Activated CD4-positive, alpha-beta T cell treated with anti-CD3 and anti-CD28 coated beads, Interleukin-2, amount 10 ng/mL, durations not matched to agents 7 days and 5 days (primary cell): ENCODE data around the gene SPP1. TPM values are rescaled to one million over a fixed set of nuclear protein-coding genes. Genes with fewer than 3 reads are reported as not detected.
"Not testable (repeated sequence)": the region's sequence is repeated elsewhere in the genome, so short reads cannot be mapped to it uniquely, and the experiment has no call there.

Experiments used
- CTCF ChIA-PET: fragments of 350-600 bp; sonication (Branson Sonifier 250); formaldehyde crosslinking; loops from one replicate; lab custom pipeline; 2021; ENCODE audit warnings: antibody characterized with exemption; lab: Charles Lee
- POLR2A ChIA-PET: fragments of 350-600 bp; sonication (Branson Sonifier 250); formaldehyde crosslinking; loops from one replicate; lab custom pipeline; 2021; ENCODE audit warnings: antibody characterized with exemption; lab: Charles Lee
- DNase-seq: peaks from one replicate; pipeline ENCODE4 v3.0.0-alpha.2; 2020
- H3K27ac Mint-ChIP-seq: one replicate; pipeline ENCODE4 v1.8.0; 2021; ENCODE audit warnings: mild to moderate bottlenecking, moderate library complexity, mixed read lengths
- H3K27me3 Mint-ChIP-seq: one replicate; pipeline ENCODE4 v1.8.0; 2021; ENCODE audit warnings: mixed read lengths
- H3K36me3 Mint-ChIP-seq: one replicate; pipeline ENCODE4 v1.8.0; 2021; ENCODE audit warnings: low read depth, mixed read lengths
- H3K4me1 Mint-ChIP-seq: one replicate; pipeline ENCODE4 v1.8.0; 2021; ENCODE audit warnings: mixed read lengths
- H3K4me3 Mint-ChIP-seq: one replicate; pipeline ENCODE4 v1.8.0; 2021; ENCODE audit warnings: mild to moderate bottlenecking, moderate library complexity, mixed read lengths
- H3K9me3 Mint-ChIP-seq: one replicate; pipeline ENCODE4 v1.8.0; 2021; ENCODE audit warnings: mixed read lengths
- total RNA-seq, 2 experiments: library from RNA; stranded (reverse); gene quantifications; one replicate each; pipeline ENCODE4 v1.2.3, GENCODE V29; 2021

The SPP1 gene
- total RNA-seq, 2 experiments from 2014 or later: 0.17 to 0.79 TPM

DNA sequence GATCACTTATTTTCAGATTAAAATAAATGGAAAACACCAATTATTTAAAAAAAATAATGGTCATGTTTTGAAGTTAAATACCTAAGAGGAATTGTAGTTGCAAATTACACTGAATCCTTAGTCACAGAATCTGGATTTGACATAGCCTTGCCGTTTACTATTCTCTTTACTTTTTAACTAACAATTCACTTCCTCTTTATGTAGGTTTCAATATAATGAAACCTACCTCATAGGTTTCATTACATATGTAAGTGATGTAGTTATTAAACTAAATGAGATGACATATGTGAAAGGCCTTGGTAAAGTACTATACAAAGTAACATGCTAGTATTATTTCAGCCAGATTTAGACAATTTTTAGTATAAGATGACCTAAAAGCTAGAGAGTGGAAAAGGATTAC lies 6.5 kb downstream of the SPP1 start:
- H3K27ac Mint-ChIP-seq: no peak overlapping the region
- H3K4me3 Mint-ChIP-seq: no peak overlapping the region
- no peaks in the 10 kb centered on the region for H3K9me3 Mint-ChIP-seq
- ChIA-PET CTCF (interaction anchor here (1.3 kb wide), 1 partner anchor 8 kb away, joined by 6 read pairs; no protein-coding TSS in a partner anchor), POLR2A (no interaction called here)
- no peak for DNase-seq
- peaks cover 32% of the 10 kb centered on the region for H3K27me3 Mint-ChIP-seq
- no peaks in the 10 kb centered on the region for H3K36me3 Mint-ChIP-seq
- no peaks in the 10 kb centered on the region for H3K4me1 Mint-ChIP-seq

DNA sequence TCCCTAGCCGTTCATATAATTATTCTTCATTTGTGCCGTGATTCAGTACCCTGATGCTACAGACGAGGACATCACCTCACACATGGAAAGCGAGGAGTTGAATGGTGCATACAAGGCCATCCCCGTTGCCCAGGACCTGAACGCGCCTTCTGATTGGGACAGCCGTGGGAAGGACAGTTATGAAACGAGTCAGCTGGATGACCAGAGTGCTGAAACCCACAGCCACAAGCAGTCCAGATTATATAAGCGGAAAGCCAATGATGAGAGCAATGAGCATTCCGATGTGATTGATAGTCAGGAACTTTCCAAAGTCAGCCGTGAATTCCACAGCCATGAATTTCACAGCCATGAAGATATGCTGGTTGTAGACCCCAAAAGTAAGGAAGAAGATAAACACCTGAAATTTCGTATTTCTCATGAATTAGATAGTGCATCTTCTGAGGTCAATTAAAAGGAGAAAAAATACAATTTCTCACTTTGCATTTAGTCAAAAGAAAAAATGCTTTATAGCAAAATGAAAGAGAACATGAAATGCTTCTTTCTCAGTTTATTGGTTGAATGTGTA lies 7.0 kb downstream of the SPP1 start:
- no peaks in the 10 kb centered on the region for H3K4me1 Mint-ChIP-seq
- H3K9me3 Mint-ChIP-seq: no peaks in the 10 kb centered on the region
- no peak overlapping the region for H3K27ac Mint-ChIP-seq
- H3K4me3 Mint-ChIP-seq: no peak overlapping the region
- H3K36me3 Mint-ChIP-seq: no peaks in the 10 kb centered on the region
- ChIA-PET CTCF (interaction anchor here (1.3 kb wide), 1 partner anchor 9 kb away, joined by 6 read pairs; no protein-coding TSS in a partner anchor), POLR2A (no interaction called here)
- H3K27me3 Mint-ChIP-seq: peaks cover 32% of the 10 kb centered on the region
- DNase-seq: no peak

DNA sequence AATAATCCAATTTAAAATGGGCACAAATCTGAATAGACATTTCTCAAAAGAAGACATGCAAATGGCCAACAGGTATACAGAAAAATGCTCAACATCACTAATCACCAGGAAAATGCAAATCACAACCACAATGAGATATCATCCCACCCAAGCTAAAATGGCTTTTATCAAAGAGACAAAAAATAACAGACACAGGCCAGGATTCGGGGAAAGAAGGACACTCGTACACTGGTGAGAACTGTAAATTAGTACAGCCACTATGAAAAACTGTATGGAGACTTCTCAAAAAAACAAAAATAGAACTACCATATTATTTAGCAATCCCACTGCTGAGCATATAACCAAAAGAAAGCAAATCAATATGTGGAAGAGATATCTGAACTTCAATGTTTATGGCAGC lies 8.5 kb downstream of the SPP1 start:
- H3K4me3 Mint-ChIP-seq: no peak overlapping the region
- ChIA-PET CTCF (no interaction called here), POLR2A (no interaction called here)
- no peak for DNase-seq
- peaks cover 27% of the 10 kb centered on the region for H3K27me3 Mint-ChIP-seq
- no peaks in the 10 kb centered on the region for H3K4me1 Mint-ChIP-seq
- H3K36me3 Mint-ChIP-seq: no peaks in the 10 kb centered on the region
- H3K27ac Mint-ChIP-seq: no peak overlapping the region
- no peaks in the 10 kb centered on the region for H3K9me3 Mint-ChIP-seq

DNA sequence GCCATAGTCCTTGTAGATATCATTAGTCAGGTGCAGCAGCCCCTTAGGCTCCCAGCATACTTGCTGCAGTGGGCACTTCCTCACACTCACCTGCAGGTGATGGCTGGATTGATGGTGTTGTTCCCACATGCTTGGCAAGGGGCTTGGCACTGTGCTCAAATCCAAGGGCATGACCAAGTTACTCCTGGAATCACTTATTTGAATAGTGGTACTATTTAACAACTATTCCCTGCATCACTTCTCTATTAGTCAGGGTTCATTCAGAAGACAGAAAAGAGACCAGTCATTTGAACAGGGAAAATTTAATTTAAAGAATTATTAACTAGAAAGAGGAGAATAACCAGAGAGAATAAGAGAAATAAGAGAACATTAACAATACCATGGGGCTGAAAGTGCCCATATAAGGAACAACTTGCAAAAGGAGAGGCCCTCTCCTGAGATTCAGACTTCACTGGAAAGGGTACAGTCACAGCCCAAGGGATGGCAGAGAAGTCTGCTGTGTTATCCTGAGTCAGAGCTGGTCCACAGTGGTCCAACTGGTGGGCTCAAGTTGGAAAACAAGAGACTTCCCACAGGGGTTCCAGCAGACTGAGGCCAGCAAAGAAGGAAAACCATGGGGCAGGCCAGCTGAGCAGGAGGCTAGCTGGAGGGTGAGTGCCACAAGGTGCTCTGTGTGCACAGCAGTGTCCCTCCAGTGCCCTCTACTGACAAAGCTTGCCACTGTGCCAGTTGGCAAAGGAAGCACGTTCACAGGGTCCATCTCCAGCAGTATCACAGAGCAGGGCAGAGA lies 9.8 kb downstream of the SPP1 start:
- peak; percentile 59 for DNase-seq
- Mint-ChIP-seq H3K4me1 (peaks cover 3% of the 10 kb centered on the region), H3K4me3 (no peak overlapping the region), H3K36me3 (no peaks in the 10 kb centered on the region), H3K27ac (no peak overlapping the region), H3K27me3 (peaks cover 25% of the 10 kb centered on the region), H3K9me3 (no peaks in the 10 kb centered on the region)
- ChIA-PET POLR2A (no interaction called here), CTCF (interaction anchor here (0.5 to 1.5 kb wide), 2 partner anchors 12 to 35 kb away, joined by 3 read pairs; no protein-coding TSS in a partner anchor)

DNA sequence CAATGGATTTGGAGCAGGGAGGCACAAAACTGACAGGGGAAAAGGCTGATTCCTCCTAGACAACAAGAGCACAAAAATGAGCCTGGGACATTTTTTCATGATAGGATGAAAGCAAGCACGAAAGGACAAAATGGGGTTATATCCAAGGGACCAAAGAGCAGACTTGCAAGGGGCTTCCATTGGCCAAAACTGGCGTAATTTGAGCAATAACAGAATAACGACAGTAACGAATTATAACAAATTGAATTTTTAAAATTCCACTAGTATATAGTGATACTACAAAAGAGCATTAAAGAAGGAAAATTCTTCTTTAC lies 10.3 kb downstream of the SPP1 start:
- Mint-ChIP-seq H3K27ac (no peak overlapping the region), H3K27me3 (peaks cover 25% of the 10 kb centered on the region), H3K4me3 (no peak overlapping the region), H3K36me3 (no peaks in the 10 kb centered on the region), H3K9me3 (no peaks in the 10 kb centered on the region), H3K4me1 (peaks cover 6% of the 10 kb centered on the region)
- no peak for DNase-seq
- CTCF ChIA-PET: interaction anchor here (1.5 kb wide), 1 partner anchor 12 kb away, joined by 3 read pairs; no protein-coding TSS in a partner anchor
- POLR2A ChIA-PET: no interaction called here

DNA sequence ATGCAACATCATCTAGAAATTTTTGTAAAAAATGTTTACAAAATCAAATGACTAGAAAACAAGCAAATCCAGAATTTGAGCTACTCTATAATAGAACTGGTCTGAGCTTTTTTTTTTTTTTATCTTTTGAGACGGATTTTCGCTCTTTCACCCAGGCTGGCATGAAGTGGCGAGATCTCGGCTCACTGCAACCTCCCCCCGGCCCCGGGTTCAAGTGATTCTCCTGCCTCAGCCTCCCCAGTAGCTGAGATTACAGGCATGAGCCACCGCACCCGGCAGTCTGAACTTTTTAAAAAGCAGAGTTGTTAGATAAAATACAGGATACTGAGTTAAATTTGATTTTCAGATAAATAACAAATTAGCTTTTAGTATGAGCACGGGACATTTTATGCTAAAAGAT lies 11.0 kb downstream of the SPP1 start:
- Mint-ChIP-seq H3K27me3 (peaks cover 21% of the 10 kb centered on the region), H3K27ac (no peak overlapping the region), H3K4me1 (peaks cover 11% of the 10 kb centered on the region), H3K4me3 (no peak overlapping the region), H3K9me3 (no peaks in the 10 kb centered on the region), H3K36me3 (no peaks in the 10 kb centered on the region)
- ChIA-PET POLR2A (no interaction called here), CTCF (interaction anchor here (1.5 kb wide), 1 partner anchor 13 kb away, joined by 3 read pairs; no protein-coding TSS in a partner anchor)
- no peak for DNase-seq

DNA sequence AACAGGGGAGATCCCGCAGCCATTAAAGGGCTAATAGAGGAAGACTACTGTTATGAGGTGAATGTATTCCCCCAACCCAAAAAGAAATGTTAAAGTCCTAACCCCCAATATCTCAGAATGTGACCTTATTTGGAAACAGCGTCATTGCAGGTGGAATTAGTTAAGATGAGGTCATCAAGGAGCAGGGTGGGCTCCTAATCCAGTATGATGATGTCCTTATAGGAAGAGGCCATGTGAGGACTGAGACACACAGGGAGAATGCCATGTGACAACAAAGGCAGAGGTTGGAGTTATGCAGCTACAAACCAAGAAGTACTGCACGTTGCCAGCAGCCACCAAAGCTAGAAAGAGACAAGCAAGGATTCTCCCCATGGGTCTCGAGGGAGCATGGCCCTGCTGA lies 14.3 kb downstream of the SPP1 start:
- Mint-ChIP-seq H3K27me3 (peaks cover 8% of the 10 kb centered on the region), H3K4me1 (peaks cover 28% of the 10 kb centered on the region), H3K27ac (no peak overlapping the region), H3K4me3 (no peak overlapping the region), H3K9me3 (no peaks in the 10 kb centered on the region), H3K36me3 (no peaks in the 10 kb centered on the region)
- ChIA-PET CTCF (interaction anchor here (0.7 kb wide), 1 partner anchor 438 kb away, joined by 3 read pairs; no protein-coding TSS in a partner anchor), POLR2A (no interaction called here)
- DNase-seq: no peak

DNA sequence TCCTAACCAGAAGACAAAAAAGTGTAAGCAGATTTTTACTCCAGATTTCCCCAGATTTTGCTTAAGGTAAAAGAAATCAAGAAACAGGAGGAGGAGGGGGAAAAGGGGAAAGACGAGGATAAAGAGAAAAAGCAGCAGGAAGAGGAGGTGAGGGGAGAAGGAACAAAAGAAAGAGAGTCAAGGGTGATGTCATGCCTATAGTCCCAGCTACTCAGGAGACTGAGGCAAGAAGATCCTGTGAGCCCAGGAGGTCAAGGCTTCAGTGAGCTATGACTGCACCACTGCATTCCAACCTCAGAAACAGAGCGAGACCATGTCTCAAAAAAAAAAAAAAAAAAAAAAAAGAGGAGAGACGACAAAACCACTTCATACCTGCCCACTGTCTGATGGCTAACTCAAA lies 19.9 kb downstream of the SPP1 start:
- Mint-ChIP-seq H3K4me3 (no peak overlapping the region), H3K4me1 (peaks cover 23% of the 10 kb centered on the region), H3K27ac (no peak overlapping the region), H3K36me3 (no peaks in the 10 kb centered on the region), H3K27me3 (peaks cover 24% of the 10 kb centered on the region), H3K9me3 (no peaks in the 10 kb centered on the region)
- CTCF ChIA-PET: interaction anchor here (1.0 kb wide), 1 partner anchor 22 kb away, joined by 3 read pairs; no protein-coding TSS in a partner anchor
- DNase-seq: no peak
- POLR2A ChIA-PET: no interaction called here

DNA sequence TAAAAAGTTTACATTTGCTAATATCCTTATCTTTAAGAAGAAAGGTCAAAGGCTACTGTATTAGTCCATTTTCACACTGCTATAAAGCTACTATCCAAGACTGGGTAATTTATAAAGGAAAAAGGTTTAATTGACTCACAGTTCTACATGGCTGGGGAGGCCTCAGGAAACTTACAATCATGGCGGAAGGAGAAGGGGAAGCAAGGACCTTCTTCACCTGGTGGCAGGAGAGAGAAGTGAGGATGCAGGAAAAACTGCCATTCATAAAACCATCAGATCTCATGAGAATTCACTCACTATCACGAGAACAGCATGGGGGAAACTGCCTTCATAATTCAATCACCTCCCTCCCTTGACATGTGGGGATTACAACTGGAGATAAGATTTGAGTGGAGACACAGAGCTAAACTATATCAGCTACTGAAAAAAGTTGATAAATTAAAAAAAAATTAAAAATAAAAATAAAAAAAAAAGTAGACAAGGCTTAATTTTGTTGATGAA lies 23.7 kb downstream of the SPP1 start:
- H3K27ac Mint-ChIP-seq: not testable (repeated sequence)

DNA sequence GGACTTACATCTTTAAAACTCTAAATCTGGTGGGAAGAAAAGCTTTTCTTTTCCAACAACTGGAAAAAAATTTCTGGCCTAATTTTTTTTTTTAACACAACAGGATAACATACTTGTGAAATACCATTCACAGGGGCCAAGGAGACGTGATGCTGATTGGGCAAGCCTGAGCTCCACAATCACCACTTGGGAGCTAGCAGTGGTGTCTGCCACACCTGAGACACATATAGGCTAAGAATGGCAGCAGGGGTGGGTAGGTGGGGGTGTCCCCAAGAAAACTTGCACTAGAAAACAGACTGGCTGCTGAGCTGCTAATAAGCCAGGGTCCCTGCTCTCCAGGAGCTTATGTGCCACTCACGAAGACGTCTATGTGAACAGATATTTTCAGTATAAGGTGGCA lies 26.4 kb downstream of the SPP1 start:
- Mint-ChIP-seq H3K4me1 (peaks cover 5% of the 10 kb centered on the region), H3K27ac (no peak overlapping the region), H3K4me3 (no peak overlapping the region), H3K36me3 (no peaks in the 10 kb centered on the region), H3K9me3 (no peaks in the 10 kb centered on the region), H3K27me3 (peaks cover 35% of the 10 kb centered on the region)
- ChIA-PET CTCF (interaction anchor here (1.3 to 1.6 kb wide), 2 partner anchors 11 to 28 kb away, joined by 3 to 4 read pairs; no protein-coding TSS in a partner anchor), POLR2A (no interaction called here)
- no peak for DNase-seq

More for the DNA sequence above, 23.7 kb downstream of the SPP1 start:
- POLR2A ChIA-PET, DNase-seq, CTCF ChIA-PET, H3K36me3 Mint-ChIP-seq, H3K9me3 Mint-ChIP-seq, H3K4me1 Mint-ChIP-seq, H3K4me3 Mint-ChIP-seq: not testable (repeated sequence)
- peaks cover 32% of the 10 kb centered on the region for H3K27me3 Mint-ChIP-seq

DNA sequence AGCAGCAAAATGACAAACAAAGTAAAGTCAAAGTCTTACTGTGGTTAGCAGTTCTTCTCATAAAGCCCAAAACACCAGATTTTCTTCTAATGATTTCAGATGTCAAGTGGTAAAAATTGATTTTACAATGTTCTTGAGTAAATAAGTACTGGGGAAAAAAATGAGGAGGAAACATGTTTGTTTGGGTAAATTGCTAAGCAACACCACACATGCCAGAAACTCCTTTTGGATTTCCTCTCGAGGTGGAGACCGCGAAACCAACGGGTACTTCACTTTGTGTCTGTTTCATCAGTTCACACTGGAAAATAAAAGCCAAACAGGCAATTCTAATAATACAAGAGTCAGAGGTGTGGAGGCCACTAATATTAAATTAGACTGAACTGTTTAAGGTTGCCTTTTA lies 27.3 kb downstream of the SPP1 start:
- CTCF ChIA-PET: no interaction called here
- DNase-seq: no peak
- Mint-ChIP-seq H3K27me3 (peaks cover 31% of the 10 kb centered on the region), H3K4me3 (no peak overlapping the region), H3K36me3 (no peaks in the 10 kb centered on the region), H3K9me3 (no peaks in the 10 kb centered on the region), H3K4me1 (peaks cover 8% of the 10 kb centered on the region), H3K27ac (no peak overlapping the region)
- POLR2A ChIA-PET: no interaction called here

DNA sequence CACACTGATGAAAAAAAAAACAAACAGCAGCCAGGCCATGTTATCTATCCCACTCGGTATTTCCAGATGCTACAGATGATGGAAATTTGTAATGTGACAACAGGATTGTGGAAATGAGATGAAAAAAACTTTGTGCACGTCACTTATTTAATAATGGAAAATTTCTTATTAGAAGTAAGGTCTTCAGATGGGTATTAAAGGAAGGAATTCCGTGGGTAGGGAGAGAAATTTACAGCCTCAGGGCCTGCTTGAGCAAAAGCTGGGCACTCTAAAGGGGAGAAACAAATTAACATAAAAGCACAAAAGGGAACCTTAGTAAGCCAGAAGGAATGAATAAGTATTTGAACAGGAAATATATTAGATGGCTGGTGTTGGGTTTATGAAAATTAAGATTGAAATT lies 27.7 kb downstream of the SPP1 start:
- ChIA-PET POLR2A (no interaction called here), CTCF (no interaction called here)
- Mint-ChIP-seq H3K4me3 (no peak overlapping the region), H3K9me3 (no peaks in the 10 kb centered on the region), H3K27me3 (peaks cover 28% of the 10 kb centered on the region), H3K27ac (no peak overlapping the region), H3K36me3 (no peaks in the 10 kb centered on the region), H3K4me1 (peaks cover 8% of the 10 kb centered on the region)
- DNase-seq: no peak

DNA sequence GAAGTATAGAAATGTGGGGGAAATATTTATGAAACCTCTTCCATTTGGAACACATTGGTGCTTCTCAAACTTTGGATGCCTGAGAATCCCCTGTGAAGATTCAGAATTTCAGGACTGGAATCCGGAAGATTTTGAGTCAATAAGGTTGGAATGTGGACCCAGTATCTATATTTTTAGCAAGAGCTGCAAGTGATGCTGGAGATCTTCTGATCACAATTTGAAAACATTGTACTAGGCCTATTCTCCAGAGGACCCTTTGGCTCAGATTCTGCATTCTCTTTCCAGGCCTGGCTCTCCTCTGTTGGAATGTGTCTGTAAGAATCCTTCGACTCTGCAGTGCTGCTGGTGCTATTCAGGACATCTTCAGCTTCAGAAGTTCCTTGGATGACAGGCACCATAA lies 29.6 kb downstream of the SPP1 start:
- no peak for DNase-seq
- H3K27me3 Mint-ChIP-seq: peaks cover 22% of the 10 kb centered on the region
- H3K9me3 Mint-ChIP-seq: no peaks in the 10 kb centered on the region
- no peak overlapping the region for H3K4me3 Mint-ChIP-seq
- POLR2A ChIA-PET: no interaction called here
- CTCF ChIA-PET: interaction anchor here (1.1 kb wide), 1 partner anchor 153 kb away, joined by 3 read pairs; no protein-coding TSS in a partner anchor
- H3K4me1 Mint-ChIP-seq: peaks cover 19% of the 10 kb centered on the region
- no peaks in the 10 kb centered on the region for H3K36me3 Mint-ChIP-seq
- H3K27ac Mint-ChIP-seq: no peak overlapping the region
